Measurements from ENCODE around the gene NCK2. TPM values are rescaled to one million over a fixed set of nuclear protein-coding genes. Genes with fewer than 3 reads are reported as not detected.

NCK2 gene
- total and polyA plus RNA-seq, 12 donors = 18.5 to 45.1 (median 29.0) TPM

DNA sequence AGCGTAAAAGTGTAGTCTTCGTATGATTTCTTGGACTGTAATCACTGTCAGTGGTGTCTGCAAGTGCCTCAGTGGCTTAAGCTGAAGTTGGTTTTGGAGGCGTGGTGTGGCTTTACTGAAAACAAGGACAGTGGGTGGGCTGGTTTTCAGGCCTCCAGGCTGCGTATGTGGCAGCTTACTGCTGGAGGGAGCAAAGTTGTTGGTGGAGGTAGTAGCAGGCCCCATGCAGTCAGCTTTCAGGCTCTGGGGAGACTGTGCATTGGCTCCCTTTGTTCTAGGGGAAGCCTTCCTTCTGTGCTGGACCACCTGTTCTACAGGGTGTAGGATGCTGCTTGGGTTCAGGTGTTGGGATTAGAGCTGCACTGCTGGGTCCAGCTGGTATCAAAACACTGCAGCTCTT, 91.6 kb downstream of the NCK2 start:
- 97% methylated on average over 4 of the region's 4 CpGs for WGBS, 2 donors
- H3K27me3 ChIP-seq = no peaks in the 10 kb centered on the region
- peaks cover 0 to 52% (median 23%) of the 10 kb centered on the region in 11 donors for H3K9me3 ChIP-seq
- no peak overlapping the region for H3K4me3 ChIP-seq
- no peak for DNase-seq
- TF ChIP-seq, protein P1, sequence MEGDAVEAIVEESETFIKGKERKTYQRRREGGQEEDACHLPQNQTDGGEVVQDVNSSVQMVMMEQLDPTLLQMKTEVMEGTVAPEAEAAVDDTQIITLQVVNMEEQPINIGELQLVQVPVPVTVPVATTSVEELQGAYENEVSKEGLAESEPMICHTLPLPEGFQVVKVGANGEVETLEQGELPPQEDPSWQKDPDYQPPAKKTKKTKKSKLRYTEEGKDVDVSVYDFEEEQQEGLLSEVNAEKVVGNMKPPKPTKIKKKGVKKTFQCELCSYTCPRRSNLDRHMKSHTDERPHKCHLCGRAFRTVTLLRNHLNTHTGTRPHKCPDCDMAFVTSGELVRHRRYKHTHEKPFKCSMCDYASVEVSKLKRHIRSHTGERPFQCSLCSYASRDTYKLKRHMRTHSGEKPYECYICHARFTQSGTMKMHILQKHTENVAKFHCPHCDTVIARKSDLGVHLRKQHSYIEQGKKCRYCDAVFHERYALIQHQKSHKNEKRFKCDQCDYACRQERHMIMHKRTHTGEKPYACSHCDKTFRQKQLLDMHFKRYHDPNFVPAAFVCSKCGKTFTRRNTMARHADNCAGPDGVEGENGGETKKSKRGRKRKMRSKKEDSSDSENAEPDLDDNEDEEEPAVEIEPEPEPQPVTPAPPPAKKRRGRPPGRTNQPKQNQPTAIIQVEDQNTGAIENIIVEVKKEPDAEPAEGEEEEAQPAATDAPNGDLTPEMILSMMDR (IDR thresholded peaks at IDR 0.05) = no peak
- H3K27ac ChIP-seq = no peak overlapping the region
- no peak for ATAC-seq
- H3K4me1 ChIP-seq = peaks cover 0 to 42% (median 25%) of the 10 kb centered on the region in 9 donors
- H3K36me3 ChIP-seq = no peaks in the 10 kb centered on the region
- intact Hi-C loops (cut with DNase I) = no loop called here

DNA sequence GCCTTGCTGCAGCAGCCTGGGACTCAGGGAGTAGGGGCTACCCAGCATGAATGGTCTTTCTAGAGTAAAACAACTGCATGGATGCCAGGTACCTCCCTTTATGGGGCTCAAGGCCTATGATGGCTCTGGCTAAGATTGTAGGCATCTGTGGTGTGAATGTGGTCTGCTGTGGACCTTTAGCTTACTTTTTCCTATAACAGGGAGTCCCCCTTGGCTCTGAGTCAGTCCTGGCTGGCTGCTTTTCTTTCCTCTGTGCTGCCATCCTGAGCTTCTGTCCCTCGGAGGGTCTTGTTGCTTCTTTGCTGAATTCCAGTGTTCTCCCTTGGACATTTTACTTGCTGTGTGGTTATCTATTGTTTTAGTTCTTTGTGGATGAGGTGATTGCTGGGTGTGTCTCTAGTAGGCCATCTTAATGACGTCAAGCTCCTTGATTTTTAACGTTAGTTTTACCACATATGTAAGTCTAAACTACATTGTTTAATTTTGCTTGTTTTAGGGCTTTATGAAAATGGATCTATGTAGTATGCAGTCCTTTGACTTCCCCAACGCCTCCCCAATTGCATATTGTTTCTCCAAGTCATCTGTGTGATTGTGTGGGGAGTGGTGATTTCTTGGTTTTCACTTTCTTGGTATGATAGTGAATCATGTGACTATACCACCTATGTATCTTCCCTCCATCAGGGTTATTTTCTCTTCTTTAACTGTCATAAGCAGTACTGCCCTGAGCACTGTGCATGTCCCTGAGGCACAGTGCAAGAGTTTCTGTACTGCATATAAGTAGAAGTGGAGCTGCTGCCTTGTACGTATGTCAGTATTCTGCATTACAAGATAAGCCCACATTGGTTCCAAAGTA, 92.4 kb downstream of the NCK2 start:
- DNase-seq (no peak), ATAC-seq (no peak)
- Histone ChIP-seq H3K4me1 (peaks cover 0 to 49% (median 25%) of the 10 kb centered on the region in 9 donors), H3K27me3 (no peaks in the 10 kb centered on the region), H3K36me3 (no peaks in the 10 kb centered on the region), H3K9me3 (peaks cover 0 to 44% (median 20%) of the 10 kb centered on the region in 11 donors), H3K27ac (no peak overlapping the region), H3K4me3 (no peak overlapping the region)
- intact Hi-C loops (cut with DNase I) = no loop called here
- TF ChIP-seq, protein P1 (IDR thresholded peaks at IDR 0.05) = no peak
- whole genome bisulfite sequencing, 2 donors = 87 to 91% methylated on average over 5 of the region's 5 CpGs

GRCh38 chr2:105839793-105840192, 95.1 kb downstream of the NCK2 start:
- H3K27me3 ChIP-seq = no peaks in the 10 kb centered on the region
- ATAC-seq (no peak), DNase-seq (no peak)
- WGBS, 2 donors = 61 to 82% methylated on average over 4 of the region's 4 CpGs
- H3K36me3 ChIP-seq = no peaks in the 10 kb centered on the region
- H3K4me3 ChIP-seq = no peak overlapping the region
- H3K27ac ChIP-seq = no peak overlapping the region
- peaks cover 0 to 69% (median 41%) of the 10 kb centered on the region in 9 donors for H3K4me1 ChIP-seq
- intact Hi-C loops (cut with DNase I) = no loop called here
- peaks cover 0 to 20% (median 8%) of the 10 kb centered on the region in 11 donors for H3K9me3 ChIP-seq
- TF ChIP-seq, protein P1 (IDR thresholded peaks at IDR 0.05) = no peak

DNA sequence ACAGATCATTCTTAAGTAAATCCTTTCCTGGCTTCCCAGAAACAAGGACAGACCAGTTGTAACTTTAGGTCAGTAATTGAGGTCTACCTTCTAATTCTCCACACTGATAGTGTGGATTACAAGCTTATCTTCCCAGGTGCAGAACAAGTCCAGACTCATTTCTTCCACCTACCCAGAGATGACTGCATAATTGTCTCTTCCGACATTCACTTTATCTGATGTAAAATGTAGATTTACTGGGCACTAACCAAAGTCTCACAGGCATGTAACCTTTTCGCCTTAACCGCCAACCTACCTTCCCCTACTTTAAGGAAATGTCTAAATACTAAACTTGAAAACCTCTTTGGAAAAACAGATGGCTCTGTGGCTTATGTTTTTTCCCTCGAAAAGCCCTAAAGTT, 96.2 kb downstream of the NCK2 start:
- WGBS, 2 donors = 95 to 96% methylated on average over 4 of the region's 4 CpGs
- no peaks in the 10 kb centered on the region for H3K27me3 ChIP-seq
- H3K4me3 ChIP-seq = no peak overlapping the region
- DNase-seq = no peak
- TF ChIP-seq, protein P1 (IDR thresholded peaks at IDR 0.05) = no peak
- intact Hi-C loops (cut with DNase I) = no loop called here
- peaks cover 0 to 69% (median 41%) of the 10 kb centered on the region in 9 donors for H3K4me1 ChIP-seq
- peaks cover 0 to 8% (median 0%) of the 10 kb centered on the region in 11 donors for H3K9me3 ChIP-seq
- H3K27ac ChIP-seq = no peak overlapping the region
- ATAC-seq = no peak
- no peaks in the 10 kb centered on the region for H3K36me3 ChIP-seq

All from heart right ventricle (tissue), 16 donors.